ENCODE data around the gene ZNF695.
"Not testable (repeated sequence)": the region's sequence is repeated elsewhere in the genome, so short reads cannot be mapped to it uniquely, and the experiment has no call there.

The ZNF695 gene

GRCh38 chr1:247007511-247008405 is at the start of gene ZNF695:
Gene ZNF695 (minus strand): TSS chr1:247008057. CDS start chr1:247007908, 149 bp downstream.
- peak; percentile 92 for DNase-seq

- DNase-seq, result no peak
Measured at GRCh38 chr1:247056071-247056470, 48.2 kb upstream of the ZNF695 start.

- no peak for DNase-seq
Measured at GRCh38 chr1:247054992-247055415, 47.1 kb upstream of the ZNF695 start.

- no peak for DNase-seq
Measured at GRCh38 chr1:247047702-247048101, 39.8 kb upstream of the ZNF695 start.

- no peak for DNase-seq
Measured at GRCh38 chr1:247047260-247047659, 39.4 kb upstream of the ZNF695 start.

- DNase-seq, result no peak
Measured at GRCh38 chr1:247043406-247043805, 35.5 kb upstream of the ZNF695 start.

GRCh38 chr1:247037511-247038320 is 29.9 kb upstream of the ZNF695 start:
- DNase-seq, result no peak

GRCh38 chr1:247032306-247032705 is 24.4 kb upstream of the ZNF695 start:
- not testable (repeated sequence) for DNase-seq

GRCh38 chr1:247024658-247025057 is 16.8 kb upstream of the ZNF695 start:
- not testable (repeated sequence) for DNase-seq

- DNase-seq, result no peak
Measured at GRCh38 chr1:247013391-247013790, 5.5 kb upstream of the ZNF695 start.

- DNase-seq, result no peak
Measured at GRCh38 chr1:247008406-247008799, 546 bp upstream of the ZNF695 start.

- not testable (repeated sequence) for DNase-seq
Measured at GRCh38 chr1:247004081-247004480, 3.8 kb downstream of the ZNF695 start.

GRCh38 chr1:246989901-246990300 is 18.0 kb downstream of the ZNF695 start:
- no peak for DNase-seq

GRCh38 chr1:246988316-246988715 is 19.5 kb downstream of the ZNF695 start:
- no peak for DNase-seq

GRCh38 chr1:246987083-246987690 is 20.7 kb downstream of the ZNF695 start:
- DNase-seq, result no peak

- no peak for DNase-seq
Measured at GRCh38 chr1:246978785-246979184, 29.1 kb downstream of the ZNF695 start.

GRCh38 chr1:246978281-246978680 is 29.6 kb downstream of the ZNF695 start:
- DNase-seq, result no peak

GRCh38 chr1:246971969-246972368 is 35.9 kb downstream of the ZNF695 start:
- DNase-seq, result no peak

GRCh38 chr1:246971090-246971721 is 36.7 kb downstream of the ZNF695 start:
- no peak for DNase-seq

GRCh38 chr1:246969621-246970020 is 38.2 kb downstream of the ZNF695 start:
- peak; percentile 12 for DNase-seq

- DNase-seq, result no peak
Measured at GRCh38 chr1:246966502-246966901, 41.4 kb downstream of the ZNF695 start.

GRCh38 chr1:246959944-246960693 is 47.7 kb downstream of the ZNF695 start:
- DNase-seq, result peak; percentile 93
